ENCODE measurements around the gene ATRN. TPM values are rescaled to one million over a fixed set of nuclear protein-coding genes. Genes with fewer than 3 reads are reported as not detected.

The ATRN gene
- total and polyA plus RNA-seq, 7 donors = 1.2 to 16.1 (median 11.4) TPM

DNA sequence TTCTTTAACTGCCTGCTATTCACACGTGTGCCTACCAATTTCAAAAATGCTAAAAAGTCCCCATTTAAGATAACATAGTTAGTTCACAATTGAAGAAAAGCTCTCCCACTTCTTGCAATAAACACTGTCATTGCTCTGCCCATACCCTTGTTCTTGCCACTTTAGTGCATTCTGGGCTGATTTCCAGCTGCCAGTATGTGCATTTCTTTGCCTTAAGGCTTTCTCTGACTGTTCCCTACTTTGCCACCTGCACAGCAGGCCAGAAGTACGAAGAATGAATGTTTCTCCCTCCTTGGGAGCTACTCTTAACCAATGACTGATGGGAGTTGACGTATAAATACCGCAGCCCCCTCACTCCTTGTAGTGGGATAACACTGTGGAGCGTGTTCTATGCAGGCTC is 16.0 kb upstream of the ATRN start:
- Histone ChIP-seq H3K36me3 (no peaks in the 10 kb centered on the region), H3K4me1 (no peaks in the 10 kb centered on the region), H3K27ac (no peak overlapping the region), H3K4me3 (no peak overlapping the region), H3K27me3 (peaks cover 0 to 4% (median 0%) of the 10 kb centered on the region in 3 donors), H3K9me3 (no peaks in the 10 kb centered on the region)
- DNase-seq = no peak
- 64 to 74% methylated on average over 5 of the region's 5 CpGs for WGBS, 2 donors
- intact Hi-C loops (cut with DNase I) = no loop called here
- TF ChIP-seq CTCF (IDR thresholded peaks at IDR 0.05) = no peak

- intact Hi-C loops (cut with DNase I) = no loop called here
- H3K27me3 ChIP-seq = peaks cover 0 to 4% (median 0%) of the 10 kb centered on the region in 3 donors
- DNase-seq = no peak
- H3K4me1 ChIP-seq = no peaks in the 10 kb centered on the region
- TF ChIP-seq EP300 (IDR thresholded peaks at IDR 0.05) = no peak
- no peak for TF ChIP-seq CTCF (IDR thresholded peaks at IDR 0.05)
- no peak for TF ChIP-seq POLR2A (IDR thresholded peaks at IDR 0.05)
- no peak for TF ChIP-seq POLR2AphosphoS5 (IDR thresholded peaks at IDR 0.05)
- no peak overlapping the region for H3K4me3 ChIP-seq
- H3K9me3 ChIP-seq = no peaks in the 10 kb centered on the region
- 25 to 60% methylated on average over 4 of the region's 4 CpGs for WGBS, 2 donors
- no peak overlapping the region for H3K27ac ChIP-seq
- no peaks in the 10 kb centered on the region for H3K36me3 ChIP-seq
Measured at GRCh38 chr20:3456648-3457047, 14.2 kb upstream of the ATRN start.

- H3K27ac ChIP-seq = no peak overlapping the region
Measured at GRCh38 chr20:3459881-3460307, 10.9 kb upstream of the ATRN start.

DNA sequence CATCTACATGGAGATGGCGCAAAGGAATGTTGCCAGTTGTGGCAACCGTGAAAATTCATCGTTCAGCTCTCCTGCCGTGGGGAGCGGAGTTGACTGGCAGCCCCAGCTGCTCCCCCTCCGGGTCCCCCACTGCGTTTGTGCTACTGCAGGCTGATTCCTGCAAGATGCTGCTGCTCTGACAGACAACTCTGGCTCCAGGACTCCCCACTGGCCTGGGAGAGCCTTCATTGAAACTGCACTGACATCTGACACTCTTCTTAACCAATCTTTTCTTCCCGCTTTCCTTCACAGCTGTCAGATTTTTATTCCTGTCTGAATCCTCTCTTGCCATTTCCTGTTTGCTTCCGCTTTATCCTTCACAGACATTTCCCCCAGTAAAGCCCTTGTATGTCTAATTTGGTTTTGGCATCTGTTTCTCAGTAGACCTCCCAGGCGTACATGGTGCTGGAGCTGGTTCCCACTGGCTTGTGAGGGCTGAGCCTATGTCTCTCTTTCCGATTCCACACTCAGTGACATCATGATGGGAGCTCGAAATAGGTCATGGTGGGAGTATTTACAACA is 9.5 kb upstream of the ATRN start:
- H3K36me3 ChIP-seq = no peaks in the 10 kb centered on the region
- intact Hi-C loops (cut with DNase I) = no loop called here
- H3K4me3 ChIP-seq = no peak overlapping the region
- peaks cover 0 to 4% (median 0%) of the 10 kb centered on the region in 3 donors for H3K27me3 ChIP-seq
- no peaks in the 10 kb centered on the region for H3K4me1 ChIP-seq
- no peak for DNase-seq
- H3K9me3 ChIP-seq = no peaks in the 10 kb centered on the region
- no peak overlapping the region for H3K27ac ChIP-seq
- WGBS, 2 donors = 59 to 72% methylated on average over 12 of the region's 12 CpGs
- TF ChIP-seq CTCF (IDR thresholded peaks at IDR 0.05) (no peak), POLR2AphosphoS5 (IDR thresholded peaks at IDR 0.05) (no peak), POLR2A (IDR thresholded peaks at IDR 0.05) (no peak), EP300 (IDR thresholded peaks at IDR 0.05) (no peak)

More at GRCh38 chr20:3459881-3460307, 10.9 kb upstream of the ATRN start:
- DNase-seq = no peak
- Histone ChIP-seq H3K9me3 (no peaks in the 10 kb centered on the region), H3K27me3 (peaks cover 0 to 4% (median 0%) of the 10 kb centered on the region in 3 donors), H3K4me1 (no peaks in the 10 kb centered on the region), H3K4me3 (no peak overlapping the region), H3K36me3 (no peaks in the 10 kb centered on the region)
- TF ChIP-seq POLR2A (IDR thresholded peaks at IDR 0.05) (no peak), CTCF (IDR thresholded peaks at IDR 0.05) (no peak), POLR2AphosphoS5 (IDR thresholded peaks at IDR 0.05) (no peak), EP300 (IDR thresholded peaks at IDR 0.05) (no peak)
- 93 to 95% methylated on average over 1 of the region's 1 CpG for WGBS, 2 donors
- intact Hi-C loops (cut with DNase I) = no loop called here

Measured in sigmoid colon (tissue), 7 donors.